Stimulated activated CD8-positive, alpha-beta memory T cell treated with anti-CD3 and anti-CD28 coated beads, Interleukin-15, amount 100 ng/mL, for 4 hours (primary cell): ENCODE measurements around the gene FBXO10.
"Not testable (repeated sequence)": the region's sequence is repeated elsewhere in the genome, so short reads cannot be mapped to it uniquely, and the experiment has no call there.

Experiments used
- DNase-seq, 2 donors: peaks; one replicate each; pipeline ENCODE4 v3.0.0-alpha.2; 2020; ENCODE audit warnings: low read depth in 2 of 2

FBXO10 gene, protein sequence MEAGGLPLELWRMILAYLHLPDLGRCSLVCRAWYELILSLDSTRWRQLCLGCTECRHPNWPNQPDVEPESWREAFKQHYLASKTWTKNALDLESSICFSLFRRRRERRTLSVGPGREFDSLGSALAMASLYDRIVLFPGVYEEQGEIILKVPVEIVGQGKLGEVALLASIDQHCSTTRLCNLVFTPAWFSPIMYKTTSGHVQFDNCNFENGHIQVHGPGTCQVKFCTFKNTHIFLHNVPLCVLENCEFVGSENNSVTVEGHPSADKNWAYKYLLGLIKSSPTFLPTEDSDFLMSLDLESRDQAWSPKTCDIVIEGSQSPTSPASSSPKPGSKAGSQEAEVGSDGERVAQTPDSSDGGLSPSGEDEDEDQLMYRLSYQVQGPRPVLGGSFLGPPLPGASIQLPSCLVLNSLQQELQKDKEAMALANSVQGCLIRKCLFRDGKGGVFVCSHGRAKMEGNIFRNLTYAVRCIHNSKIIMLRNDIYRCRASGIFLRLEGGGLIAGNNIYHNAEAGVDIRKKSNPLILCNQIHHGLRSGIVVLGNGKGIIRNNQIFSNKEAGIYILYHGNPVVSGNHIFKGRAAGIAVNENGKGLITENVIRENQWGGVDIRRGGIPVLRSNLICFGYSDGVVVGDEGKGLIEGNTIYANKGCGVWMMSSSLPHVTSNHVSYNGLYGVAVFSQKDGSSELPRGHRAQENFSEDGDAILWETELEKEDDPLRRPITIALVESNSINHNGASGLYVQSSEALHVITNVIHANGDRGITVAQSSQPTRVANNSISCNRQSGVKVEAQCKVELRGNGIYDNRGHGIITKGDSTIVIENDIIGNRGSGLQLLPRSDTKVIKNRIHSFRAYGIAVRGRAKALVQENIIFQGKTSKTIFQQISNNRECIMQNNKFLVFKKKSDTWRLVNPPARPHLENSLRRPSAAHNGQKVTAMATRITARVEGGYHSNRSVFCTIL

DNA sequence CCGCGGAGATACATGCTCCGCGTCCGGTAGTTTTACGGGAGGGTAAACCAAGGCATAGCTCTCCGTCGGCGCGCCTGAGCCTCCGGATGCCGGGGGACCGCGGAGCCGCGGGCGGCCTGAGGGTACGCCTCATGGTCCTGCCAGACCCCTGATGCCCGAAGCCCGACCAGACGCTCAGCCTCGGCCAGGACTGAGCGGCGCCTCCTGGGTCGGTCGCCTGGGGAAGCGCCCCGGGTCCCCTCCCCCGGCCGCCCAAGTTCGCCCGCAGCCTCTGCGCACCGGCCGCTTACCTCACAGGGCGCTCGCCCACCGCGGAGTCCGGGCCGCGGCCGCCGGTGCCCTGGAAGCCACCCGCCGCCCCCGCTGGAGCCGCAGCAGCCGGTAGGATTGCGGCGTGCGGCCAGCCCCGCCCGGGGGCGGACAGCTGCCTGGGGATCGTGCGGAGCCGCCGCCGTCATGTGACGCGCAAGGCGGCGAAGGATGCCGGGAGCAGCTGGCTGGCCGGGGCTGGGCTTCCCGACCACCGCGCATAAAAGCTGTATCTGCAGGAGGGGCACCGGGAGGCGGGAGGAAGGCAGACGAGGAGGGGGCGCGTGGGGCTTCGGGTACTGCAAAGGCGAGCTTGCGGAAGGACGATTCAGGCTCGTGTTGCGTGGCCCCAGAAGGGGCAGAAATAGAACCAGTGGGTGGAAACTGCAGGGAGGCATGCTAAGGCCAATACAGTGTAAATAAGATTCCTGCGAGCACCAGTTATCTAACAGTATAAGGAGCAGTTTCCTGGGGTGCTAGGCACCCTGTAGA is at the start of gene FBXO10:
FBXO10 (minus strand) TSS at position 460 of the 801 bp plus-strand sequence. CDS start 34,612 bp downstream, outside the sequence.
- peak in 1 of 2 donors; percentile 15 for DNase-seq

GRCh38 chr9:37625758-37626147 is 49.6 kb upstream of the FBXO10 start:
- no peak for DNase-seq

DNA sequence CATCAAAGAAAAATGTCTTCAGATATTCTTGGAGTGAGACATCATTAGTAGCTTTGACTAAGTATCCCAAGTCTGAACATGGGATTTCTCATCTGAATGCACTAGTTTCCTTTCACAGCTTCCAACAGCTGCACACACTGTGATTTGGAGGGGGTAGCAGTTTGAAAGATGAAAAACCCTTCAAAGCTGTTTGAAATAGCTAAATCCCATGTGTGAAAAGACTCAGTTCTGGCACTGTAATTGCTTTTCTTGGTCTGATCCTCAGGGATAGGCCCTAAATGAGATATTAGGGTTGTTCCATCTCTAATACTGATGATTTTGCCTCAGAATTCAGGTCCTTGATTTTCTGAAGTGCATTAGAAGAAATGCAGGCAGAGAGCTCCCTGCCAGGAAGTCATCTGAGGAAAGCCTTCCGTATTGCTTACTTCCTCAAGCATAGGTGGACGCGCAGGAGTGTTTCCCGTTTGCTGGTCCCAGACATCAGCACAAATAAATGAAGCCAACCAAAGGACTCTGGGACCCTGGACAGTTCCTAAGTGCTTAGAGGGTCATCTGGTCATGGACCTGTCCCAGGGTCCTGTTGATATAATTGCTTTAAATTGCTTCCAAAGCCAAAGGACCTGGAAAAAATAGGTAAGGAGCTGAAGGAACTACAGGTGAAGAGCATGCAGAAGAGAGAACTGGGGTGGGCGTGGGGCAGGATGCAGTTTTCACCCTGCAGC is 49.0 kb upstream of the FBXO10 start:
- DNase-seq, result no peak

DNA sequence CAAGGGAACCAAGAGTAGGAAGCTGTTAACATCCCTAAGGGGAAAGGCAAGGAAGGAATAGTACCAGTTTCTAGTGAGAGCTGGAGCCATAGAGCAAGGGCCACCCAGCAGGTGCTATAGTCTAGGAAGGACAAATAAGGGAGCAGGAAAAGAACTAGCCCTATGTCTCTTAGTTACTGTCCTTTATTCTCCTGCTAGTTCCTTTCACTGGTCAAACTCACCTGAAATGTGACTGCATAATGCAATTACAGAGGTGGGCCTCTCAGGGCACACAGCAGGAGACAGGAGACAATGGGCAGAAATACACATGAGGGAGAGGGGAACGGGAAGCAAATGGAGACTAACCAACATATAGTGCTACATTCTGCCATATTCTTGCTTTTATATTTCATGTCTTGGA is 47.9 kb upstream of the FBXO10 start:
- DNase-seq, result no peak

- DNase-seq, result no peak
Measured at GRCh38 chr9:37623267-37623666, 47.1 kb upstream of the FBXO10 start.

DNA sequence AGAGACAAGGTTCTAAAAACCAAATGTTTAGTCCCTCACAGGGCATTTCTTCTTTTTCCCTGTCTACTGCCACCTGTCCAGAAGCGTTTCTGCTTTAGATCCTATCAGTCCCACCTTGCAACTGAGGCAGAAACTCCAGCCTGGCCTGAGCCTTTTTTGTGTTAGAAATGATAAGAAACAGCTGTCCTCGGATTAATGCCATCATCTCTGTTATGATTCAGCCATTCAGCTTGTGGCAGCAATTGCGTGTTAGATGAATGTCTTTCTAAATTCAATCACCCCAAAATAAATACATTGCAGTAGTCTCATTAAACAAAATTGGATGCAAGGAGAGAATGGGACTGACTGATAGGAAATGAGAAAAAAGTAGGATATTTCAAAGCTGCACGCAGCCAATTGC is 46.3 kb upstream of the FBXO10 start:
- no peak for DNase-seq

GRCh38 chr9:37621273-37622121 is 45.3 kb upstream of the FBXO10 start:
- no peak for DNase-seq

GRCh38 chr9:37620396-37620795 is 44.2 kb upstream of the FBXO10 start:
- DNase-seq, result no peak

GRCh38 chr9:37619806-37620205 is 43.6 kb upstream of the FBXO10 start:
- no peak for DNase-seq

GRCh38 chr9:37618817-37619216 is 42.6 kb upstream of the FBXO10 start:
- no peak for DNase-seq

DNA sequence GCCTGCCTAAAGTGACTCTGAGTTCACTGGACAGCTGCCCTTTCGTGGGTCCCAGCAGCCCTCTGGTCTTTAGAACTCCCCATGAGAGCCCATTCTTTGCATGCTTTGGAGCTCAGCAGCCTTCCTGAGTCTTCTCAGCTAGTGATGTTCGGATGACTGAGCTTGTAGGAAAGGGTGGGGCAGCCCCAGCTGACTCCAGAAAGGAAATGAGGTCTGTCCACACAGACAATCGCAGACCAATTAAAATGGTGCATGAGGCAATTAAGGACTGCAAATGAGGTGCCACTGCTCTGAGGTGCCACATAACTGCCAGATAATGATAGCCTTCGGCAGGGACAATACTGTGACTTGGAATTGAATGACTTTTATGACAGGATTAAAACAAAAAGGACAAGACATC is 41.7 kb upstream of the FBXO10 start:
- DNase-seq, result no peak

GRCh38 chr9:37617161-37617560 is 41.0 kb upstream of the FBXO10 start:
- DNase-seq, result no peak

- DNase-seq, result no peak
Measured at GRCh38 chr9:37611961-37612360, 35.8 kb upstream of the FBXO10 start.

GRCh38 chr9:37611014-37611413 is 34.8 kb upstream of the FBXO10 start:
- no peak for DNase-seq

GRCh38 chr9:37609735-37610397 is 33.7 kb upstream of the FBXO10 start:
- DNase-seq, result no peak

DNA sequence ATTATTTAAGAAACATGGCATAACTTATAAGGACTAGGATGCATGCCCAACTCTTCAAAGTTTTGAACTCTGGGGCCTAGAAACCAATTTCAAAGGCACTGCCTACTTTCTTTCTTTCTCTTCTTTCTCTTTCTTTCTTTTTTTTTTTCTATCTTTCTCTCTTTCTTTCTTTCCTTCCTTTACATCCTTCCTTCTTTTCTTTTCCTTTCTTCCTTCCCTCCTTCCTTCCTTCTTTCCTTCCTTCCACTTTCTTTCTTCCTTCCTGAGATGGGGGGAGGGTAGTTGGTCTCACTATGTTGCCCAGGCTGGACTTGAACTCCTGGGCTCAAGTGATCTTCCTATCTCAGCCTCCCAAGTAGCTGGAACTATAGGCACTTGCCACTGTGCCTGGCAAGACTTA is 32.1 kb upstream of the FBXO10 start:
- DNase-seq, result no peak

DNA sequence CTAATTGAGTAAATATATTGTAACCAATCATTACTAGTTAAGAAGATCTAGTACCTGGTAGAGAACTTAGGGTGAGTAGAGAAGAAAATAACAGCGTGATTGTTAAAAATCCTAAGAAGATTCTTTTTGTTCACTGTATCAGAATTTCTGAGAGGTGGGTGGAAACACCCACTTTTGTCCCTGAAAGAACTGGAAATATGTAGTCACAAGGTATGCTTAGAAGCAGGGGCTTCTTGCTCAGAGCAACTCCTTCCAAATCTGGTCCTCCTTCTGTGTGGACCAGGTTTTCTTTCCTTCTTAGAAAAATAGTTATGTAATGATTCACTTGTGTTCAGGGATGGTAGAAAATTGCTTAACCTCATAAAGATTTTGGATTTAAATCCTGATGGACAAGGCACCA is 28.1 kb upstream of the FBXO10 start:
- DNase-seq, result no peak

- DNase-seq, result no peak
Measured at GRCh38 chr9:37602817-37603216, 26.6 kb upstream of the FBXO10 start.

DNA sequence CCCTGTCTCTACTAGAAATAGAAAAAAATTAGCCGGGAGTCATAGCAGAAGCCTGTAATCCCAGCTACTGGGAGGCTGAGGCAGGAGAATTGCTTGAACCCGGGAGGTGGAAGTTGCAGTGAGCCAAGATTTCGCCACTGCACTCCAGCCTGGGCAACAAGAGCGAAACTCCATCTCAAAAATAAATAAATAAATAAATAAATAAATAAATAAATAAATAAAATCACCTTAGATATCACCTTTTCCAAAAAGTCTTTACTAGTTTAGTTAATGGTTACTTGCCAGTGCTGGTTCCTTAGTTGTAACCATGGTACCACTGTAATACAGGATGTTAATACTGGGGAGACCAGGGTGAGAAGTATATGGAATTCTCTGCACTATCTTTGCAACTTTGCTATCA is 25.9 kb upstream of the FBXO10 start:
- DNase-seq, result not testable (repeated sequence)

GRCh38 chr9:37596504-37596903 is 20.3 kb upstream of the FBXO10 start:
- no peak for DNase-seq
